PC-3 (cell line): Measurements from ENCODE around the gene GEMIN5.

Experiments used
- EZH2 ChIP-seq: fragments of 300-600 bp; sonication (generic); IDR thresholded peaks from one replicate; pipeline ENCODE4 v1.6.1; 2017; ENCODE audit warnings: antibody characterized with exemption, mild to moderate bottlenecking, low read length; ENCODE audit not compliant: unreplicated experiment
- TF ChIP-seq, protein P1 (sequence below): fragments of 300-600 bp; sonication (generic); conservative IDR thresholded peaks from 2 replicates; pipeline ENCODE4 v1.5.1; 2017; ENCODE audit warnings: antibody characterized with exemption, low read depth, mild to moderate bottlenecking, low read length

DNA sequence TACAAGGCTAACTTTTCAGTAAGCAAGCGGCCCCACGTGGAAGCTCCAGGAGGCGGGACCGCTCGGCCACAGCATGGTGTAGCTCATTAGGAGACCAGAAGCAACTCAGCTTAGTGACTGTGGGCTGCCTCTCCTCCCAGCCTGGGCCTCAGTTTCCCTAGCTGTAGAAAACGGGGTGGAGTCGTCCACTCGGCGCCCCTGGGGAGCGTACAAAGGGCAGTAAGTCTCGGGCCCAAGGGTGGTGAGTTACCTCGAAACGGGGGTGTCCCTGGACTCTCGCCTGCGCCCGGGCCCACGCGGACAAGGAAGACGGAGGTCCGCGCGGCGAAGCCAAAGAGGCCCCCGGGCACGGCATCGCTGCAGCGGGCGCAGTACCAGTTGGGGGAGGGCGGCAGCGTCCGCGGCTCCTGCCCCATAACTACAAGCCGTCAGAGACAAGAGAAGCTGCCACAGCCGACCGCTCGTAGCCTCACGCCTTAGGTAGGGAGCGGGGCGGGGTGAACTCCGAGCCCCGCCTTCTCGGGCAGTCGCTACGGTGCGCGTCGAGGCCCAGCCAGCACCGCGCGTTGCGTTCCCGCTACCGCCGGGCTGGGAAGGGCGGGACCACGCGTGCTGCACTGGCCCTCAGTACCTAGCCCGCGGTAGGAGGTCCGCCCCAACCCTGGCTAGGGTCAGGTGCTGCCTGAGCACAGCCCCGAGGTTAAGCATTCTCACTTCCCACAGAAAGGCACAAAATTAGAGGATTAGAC is at the start of gene GEMIN5:
- TF ChIP-seq, protein P1, sequence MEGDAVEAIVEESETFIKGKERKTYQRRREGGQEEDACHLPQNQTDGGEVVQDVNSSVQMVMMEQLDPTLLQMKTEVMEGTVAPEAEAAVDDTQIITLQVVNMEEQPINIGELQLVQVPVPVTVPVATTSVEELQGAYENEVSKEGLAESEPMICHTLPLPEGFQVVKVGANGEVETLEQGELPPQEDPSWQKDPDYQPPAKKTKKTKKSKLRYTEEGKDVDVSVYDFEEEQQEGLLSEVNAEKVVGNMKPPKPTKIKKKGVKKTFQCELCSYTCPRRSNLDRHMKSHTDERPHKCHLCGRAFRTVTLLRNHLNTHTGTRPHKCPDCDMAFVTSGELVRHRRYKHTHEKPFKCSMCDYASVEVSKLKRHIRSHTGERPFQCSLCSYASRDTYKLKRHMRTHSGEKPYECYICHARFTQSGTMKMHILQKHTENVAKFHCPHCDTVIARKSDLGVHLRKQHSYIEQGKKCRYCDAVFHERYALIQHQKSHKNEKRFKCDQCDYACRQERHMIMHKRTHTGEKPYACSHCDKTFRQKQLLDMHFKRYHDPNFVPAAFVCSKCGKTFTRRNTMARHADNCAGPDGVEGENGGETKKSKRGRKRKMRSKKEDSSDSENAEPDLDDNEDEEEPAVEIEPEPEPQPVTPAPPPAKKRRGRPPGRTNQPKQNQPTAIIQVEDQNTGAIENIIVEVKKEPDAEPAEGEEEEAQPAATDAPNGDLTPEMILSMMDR, result no peak
- TF ChIP-seq EZH2, result no peak
